Right lobe of liver (tissue), 4 donors: ENCODE results near the gene GLE1.

ENCODE experiments used
- CTCF ChIP-seq, 4 donors: fragments of 200-600 bp in 3 of 4; fragments of 450-650 bp in 1 of 4; IDR thresholded peaks; one replicate each; pipeline versions ENCODE4 v1.5.1 to v1.8.0; 2016 to 2022; ENCODE audit warnings: antibody characterized with exemption in 4 of 4, mild to moderate bottlenecking in 2 of 4
- POLR2A ChIP-seq: fragments of 450-650 bp; IDR thresholded peaks from one replicate; pipeline ENCODE4 v1.6.1; 2017; ENCODE audit warnings: antibody characterized with exemption, mild to moderate bottlenecking
- donor health status: DM: no; HTN: no; CAD: no.
- donor health status: DM: no; HTN: no; CAD: no.
- donor health status: DM: no; HTN: yes; CAD: no.

DNA sequence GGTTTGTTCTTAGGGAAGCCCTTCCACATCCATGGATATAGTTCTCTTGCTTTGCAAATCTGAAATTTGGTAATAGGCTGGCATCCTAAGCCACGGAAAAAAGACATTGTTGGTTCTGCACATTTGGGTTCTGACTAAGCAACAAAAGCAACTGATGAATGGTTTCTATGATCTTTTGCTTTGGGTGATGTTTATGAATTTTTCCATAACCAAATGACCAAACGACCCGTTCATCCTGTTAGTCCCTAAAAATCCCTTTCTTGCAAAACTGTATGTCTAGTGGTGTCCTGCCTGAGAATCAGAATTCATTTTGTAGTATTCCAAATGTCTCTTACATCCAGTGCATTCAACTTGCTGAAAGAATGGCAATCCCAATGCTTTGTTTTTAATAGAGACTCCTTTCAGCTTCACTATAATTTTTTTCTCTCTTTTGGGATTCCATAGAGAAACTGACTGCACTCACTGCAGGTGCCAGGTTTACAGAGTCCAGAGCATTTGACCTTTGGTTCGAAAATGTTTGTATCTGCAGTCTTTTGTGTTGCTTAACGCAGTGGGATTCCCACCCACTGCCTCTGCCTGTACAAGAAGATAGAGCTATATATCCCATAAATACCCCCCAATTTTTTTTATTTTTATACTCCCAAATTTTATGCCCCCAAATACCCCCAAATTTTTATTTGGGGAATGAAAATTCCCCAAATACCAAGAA, 52.6 kb downstream of the GLE1 start:
- TF ChIP-seq CTCF (IDR thresholded peaks at IDR 0.05) = no peak
- no peak for TF ChIP-seq POLR2A
